Measurements from ENCODE around the gene MAJIN.

Gene MAJIN

GRCh38 chr11:64914123-64914522 lies 57.8 kb downstream of the MAJIN start:
- DNase-seq (ENCODE audit: low read depth in 4 of 4, low spot score in 1 of 4): no peak

- DNase-seq (ENCODE audit: low read depth in 4 of 4, low spot score in 1 of 4): no peak
Observed at GRCh38 chr11:64913171-64913727, 58.7 kb downstream of the MAJIN start.

- no peak for DNase-seq (ENCODE audit: low read depth in 4 of 4, low spot score in 1 of 4)
Observed at GRCh38 chr11:64911689-64912088, 60.2 kb downstream of the MAJIN start.

- no peak for DNase-seq (ENCODE audit: low read depth in 4 of 4, low spot score in 1 of 4)
Observed at GRCh38 chr11:64911142-64911541, 60.8 kb downstream of the MAJIN start.

DNA sequence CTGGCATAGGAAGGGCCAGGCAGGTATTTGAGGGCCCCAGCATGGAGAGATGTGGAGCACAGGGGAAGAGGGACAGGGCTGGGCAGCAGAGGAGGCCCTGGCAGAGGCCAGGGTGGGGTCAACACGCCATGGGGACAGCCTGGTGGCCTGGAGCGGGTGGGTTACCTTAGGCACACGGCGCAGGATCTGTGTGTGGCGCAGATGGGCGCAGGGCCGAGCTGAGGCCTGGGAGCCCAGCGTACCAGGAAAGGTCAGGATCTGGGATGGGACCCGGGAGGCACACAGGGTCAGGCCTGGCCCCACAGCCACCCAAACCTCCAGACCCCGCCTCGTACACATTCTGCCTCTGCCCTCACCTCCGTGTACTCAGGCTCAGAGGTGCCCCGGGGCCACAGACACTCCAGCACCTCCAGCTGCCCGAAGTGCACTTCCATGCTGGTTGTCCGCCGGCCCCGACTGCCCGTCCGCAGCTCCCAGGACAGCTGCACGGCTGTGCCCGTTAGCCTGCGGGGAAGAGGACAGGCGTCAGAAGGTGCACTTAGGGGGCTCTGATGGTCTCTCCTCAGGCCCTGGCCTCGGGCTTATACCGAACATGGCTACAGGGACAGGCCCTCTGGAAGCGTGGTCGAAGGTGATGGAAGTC lies 61.3 kb downstream of the MAJIN start:
- no peak for DNase-seq (ENCODE audit: low read depth in 4 of 4, low spot score in 1 of 4)

- DNase-seq (ENCODE audit: low read depth in 4 of 4, low spot score in 1 of 4): no peak
Observed at GRCh38 chr11:64909653-64910343, 62.1 kb downstream of the MAJIN start.

DNA sequence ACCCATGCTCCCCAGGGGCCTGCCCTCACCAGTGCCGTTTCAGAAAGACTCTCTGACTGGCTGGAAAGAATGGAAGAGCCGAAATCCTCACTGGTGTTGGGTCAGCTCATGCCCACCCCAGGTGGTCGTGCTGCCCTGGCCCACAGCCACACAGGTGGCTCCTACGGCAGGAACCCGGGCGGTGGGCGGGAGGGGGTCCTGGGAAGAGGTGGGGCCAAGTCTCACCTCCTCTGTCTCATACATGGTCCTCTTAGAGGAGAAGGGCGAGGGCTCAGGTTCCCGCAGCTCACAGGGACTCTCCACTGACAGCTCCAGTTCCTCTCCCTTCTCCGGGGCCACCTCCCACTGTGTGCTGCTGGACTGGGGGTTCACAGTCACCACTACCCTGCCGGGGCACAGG lies 63.1 kb downstream of the MAJIN start:
- DNase-seq (ENCODE audit: low read depth in 4 of 4, low spot score in 1 of 4): no peak

DNA sequence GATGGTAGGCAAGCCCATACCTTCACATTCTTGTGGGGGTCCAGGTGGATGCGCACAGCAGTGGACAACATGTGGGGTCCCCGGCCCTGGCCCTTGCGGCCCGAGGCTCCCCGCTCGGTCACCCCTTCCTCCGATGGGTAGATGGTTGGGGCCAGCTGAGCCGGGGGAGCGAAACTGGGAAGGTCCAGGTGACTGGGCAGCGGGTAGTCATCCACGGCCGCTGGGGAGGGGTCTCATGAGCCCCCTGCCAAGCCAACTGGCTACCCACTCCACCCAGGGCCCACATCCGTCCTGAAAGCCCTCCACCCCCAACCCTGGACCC lies 65.6 kb downstream of the MAJIN start:
- no peak for DNase-seq (ENCODE audit: low read depth in 4 of 4, low spot score in 1 of 4)

DNA sequence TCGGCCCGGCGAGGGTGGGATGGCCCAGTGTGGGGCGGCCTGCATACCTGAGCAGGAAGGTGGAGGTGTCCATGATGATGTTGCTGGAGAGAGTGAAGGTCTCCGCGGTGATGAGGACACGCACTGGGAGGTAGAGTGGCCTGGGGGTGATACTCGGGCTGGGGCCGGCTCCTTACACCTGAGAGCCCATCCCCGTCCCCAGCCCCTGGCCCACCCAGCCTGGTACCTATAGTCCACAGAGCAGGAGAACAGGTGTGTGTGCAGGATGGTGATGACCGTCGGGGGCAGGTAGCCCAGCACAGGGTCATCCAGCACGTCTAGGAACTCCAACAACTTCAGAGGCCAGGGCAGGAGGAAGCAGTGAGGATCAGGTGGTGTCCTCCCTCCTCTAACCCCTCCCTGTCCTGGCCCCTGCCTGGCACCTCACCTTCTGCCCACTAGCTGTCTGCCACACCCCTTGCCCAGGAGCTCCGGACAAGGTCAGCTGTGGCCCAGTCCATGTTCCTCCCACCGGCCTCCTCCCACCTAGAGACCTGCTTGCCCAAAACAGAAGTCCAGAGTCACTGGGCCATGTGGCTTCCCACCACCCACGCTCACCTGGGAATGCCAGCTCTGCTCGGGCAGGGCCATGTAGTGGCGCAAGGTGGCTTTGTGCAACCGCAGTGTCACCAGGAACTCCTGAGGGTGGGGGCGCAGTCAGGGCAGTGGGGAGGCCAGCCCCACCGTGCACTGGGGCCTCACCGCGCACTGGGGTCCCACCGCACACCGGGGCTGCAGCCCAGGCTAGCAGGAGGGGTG lies 66.2 kb downstream of the MAJIN start:
- DNase-seq (ENCODE audit: low read depth in 4 of 4, low spot score in 1 of 4): no peak

- no peak for DNase-seq (ENCODE audit: low read depth in 4 of 4, low spot score in 1 of 4)
Observed at GRCh38 chr11:64903291-64903833, 68.5 kb downstream of the MAJIN start.

DNA sequence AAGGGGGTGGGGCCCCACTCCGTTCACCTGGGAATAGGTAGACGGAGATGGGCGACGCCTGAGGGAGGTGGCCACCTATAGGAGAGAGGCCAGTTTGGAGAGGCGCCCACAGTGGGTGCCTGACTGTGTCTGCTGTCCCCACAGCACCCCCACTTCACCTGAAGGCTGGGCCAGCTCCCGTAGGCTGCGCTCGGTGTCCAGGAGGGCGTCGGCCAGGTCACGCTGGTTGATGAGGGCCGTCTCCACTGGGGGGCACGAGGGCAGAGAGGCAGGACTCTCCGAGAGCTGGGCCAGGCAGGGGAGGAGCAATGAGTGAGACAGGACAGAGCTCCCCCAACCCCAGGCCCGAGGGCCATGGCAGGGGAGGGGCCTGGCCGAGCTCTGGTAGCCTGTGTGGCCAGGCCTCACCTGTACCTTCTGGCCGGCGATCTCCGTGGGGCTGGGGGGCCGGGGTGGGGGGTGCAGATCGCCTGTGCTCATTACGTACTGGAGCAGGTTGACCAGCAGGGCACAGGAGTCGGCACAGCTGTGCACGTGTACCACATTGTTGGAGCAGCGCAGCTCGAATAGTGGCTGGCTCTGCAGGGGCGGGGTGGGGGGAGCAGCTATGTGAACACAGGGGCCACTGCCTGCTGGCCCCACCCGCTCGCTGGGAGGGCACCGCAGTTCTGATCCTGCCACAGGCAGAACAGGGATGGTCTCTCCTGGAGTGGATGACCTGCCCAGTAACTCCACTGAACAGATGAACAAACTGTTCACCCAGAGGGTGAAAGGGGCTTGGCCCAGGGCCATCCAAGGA lies 69.6 kb downstream of the MAJIN start:
- DNase-seq (ENCODE audit: low read depth in 4 of 4, low spot score in 1 of 4): no peak

- no peak for DNase-seq (ENCODE audit: low read depth in 4 of 4, low spot score in 1 of 4)
Observed at GRCh38 chr11:64900774-64901173, 71.1 kb downstream of the MAJIN start.

- DNase-seq (ENCODE audit: low read depth in 4 of 4, low spot score in 1 of 4): peak in 2 of 4 experiments; percentile 38 to 52
Observed at GRCh38 chr11:64900263-64900678, 71.6 kb downstream of the MAJIN start.

DNA sequence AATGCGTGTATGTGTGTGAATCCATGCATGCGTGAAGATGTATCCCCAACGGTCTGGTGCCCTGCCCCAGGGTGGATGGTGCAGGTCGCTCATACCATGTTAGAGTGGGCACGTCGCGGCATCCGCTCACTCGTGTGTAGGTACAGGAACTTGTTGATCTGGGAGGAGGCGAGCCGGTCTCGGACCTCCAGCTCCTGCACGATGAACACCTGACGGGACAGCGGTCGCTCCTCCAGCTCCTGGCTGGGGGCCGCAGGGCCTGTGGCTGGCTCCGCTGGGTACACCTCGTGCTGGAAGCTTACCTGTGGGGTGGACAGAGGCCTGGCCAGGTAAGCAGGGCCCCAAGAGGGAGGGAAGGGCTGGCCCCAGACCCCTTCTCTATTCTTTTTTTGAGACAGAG lies 73.4 kb downstream of the MAJIN start:
- DNase-seq (ENCODE audit: low read depth in 4 of 4, low spot score in 1 of 4): no peak

GRCh38 chr11:64898076-64898445 lies 73.8 kb downstream of the MAJIN start:
- DNase-seq (ENCODE audit: low read depth in 4 of 4, low spot score in 1 of 4): no peak

GRCh38 chr11:64897381-64898075 lies 74.4 kb downstream of the MAJIN start:
- no peak for DNase-seq (ENCODE audit: low read depth in 4 of 4, low spot score in 1 of 4)

DNA sequence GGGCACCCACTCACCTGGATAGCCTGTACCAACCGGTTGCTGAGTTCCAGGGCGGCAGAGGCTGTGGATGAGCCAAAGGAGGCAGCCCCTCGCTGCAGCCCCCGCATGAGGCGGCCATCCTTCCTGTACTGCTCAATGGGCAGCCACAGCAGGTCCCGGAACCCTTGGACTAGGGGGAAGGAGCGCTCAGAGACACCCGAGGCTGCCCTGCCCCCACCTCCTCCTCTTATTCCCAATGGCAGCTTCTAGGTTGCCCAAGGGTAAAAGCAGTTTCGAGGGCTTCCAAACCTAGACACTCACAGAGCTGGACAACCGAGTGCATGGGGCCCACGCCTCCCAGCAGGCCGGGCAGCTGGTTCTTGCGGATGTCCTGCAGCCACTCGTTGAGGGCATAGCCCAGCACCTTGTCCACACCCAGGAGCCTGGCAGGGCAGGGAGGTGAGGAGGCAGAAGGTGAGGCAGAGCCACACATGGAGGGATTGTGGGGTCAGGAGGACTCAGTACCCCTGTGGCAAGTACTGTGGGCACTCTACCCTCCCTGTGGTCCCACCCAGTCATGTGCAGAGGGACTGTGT lies 75.4 kb downstream of the MAJIN start:
- DNase-seq (ENCODE audit: low read depth in 4 of 4, low spot score in 1 of 4): no peak

GRCh38 chr11:64894812-64895452 lies 77.0 kb downstream of the MAJIN start:
- DNase-seq (ENCODE audit: low read depth in 4 of 4, low spot score in 1 of 4): no peak

DNA sequence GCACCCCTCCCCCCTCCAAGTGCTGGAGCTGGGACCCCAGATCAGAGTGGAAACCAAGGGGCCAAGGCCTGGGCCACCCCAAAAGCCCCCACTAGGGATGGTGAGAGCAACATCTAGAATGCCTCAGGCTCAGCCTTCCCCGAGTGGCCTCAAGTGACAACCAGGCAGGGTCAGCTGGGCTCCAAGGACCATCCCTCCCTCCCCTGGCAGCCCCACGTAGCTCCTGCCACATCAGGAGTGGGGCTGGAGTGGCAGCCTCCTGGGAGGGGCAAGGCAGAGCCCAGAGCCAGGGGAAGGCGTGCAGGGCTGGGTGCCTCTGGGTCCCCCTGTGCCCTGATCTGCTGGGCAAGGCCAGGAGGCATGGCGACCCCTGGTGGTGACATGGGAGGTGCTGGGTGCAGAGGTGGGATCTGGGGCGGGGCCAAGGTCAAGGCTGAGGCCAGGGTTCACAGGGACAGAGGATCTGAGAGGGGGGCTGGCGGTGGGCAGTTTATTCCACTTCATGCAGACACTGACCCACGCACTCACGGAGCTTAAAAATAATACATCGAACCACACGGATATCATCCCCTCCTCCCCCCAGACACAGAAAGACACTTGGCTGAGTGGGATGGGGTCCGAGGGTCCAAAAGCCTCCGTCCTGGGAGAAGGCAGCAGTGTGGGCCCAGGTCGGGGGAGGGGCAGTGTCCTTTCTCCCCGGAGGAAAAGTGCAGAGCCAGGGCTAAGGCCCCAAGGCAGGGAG lies 77.7 kb downstream of the MAJIN start:
- peak; percentile 91 to 96 (median 92) for DNase-seq (ENCODE audit: low read depth in 4 of 4, low spot score in 1 of 4)

Measured in stimulated activated CD4-positive, alpha-beta T cell treated with anti-CD3 and anti-CD28 coated beads, Interleukin-1b, Interleukin-23, amount 100 ng/mL, for 24 hours (primary cell).